ENCODE data around the gene GLDN.

DNA sequence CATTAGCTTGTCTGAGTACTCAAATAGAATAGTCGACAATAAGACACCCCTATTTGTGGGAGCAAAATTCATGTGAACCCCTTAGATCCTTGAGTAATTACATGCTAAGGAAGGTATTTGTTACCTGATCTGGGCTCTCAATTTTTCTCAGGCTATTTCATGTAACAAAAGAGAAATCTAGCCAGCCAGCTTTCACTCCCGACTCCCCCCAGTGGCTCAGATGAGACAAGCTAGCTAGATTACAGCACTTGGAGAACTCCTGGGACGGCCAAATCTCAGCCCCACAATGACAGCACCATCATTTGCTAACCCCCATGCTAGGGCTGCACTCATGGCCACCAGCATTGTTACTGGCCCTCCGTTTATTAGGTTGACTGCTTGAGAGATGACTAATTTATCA lies 41.3 kb downstream of the GLDN start:
- TF ChIP-seq, protein P1, sequence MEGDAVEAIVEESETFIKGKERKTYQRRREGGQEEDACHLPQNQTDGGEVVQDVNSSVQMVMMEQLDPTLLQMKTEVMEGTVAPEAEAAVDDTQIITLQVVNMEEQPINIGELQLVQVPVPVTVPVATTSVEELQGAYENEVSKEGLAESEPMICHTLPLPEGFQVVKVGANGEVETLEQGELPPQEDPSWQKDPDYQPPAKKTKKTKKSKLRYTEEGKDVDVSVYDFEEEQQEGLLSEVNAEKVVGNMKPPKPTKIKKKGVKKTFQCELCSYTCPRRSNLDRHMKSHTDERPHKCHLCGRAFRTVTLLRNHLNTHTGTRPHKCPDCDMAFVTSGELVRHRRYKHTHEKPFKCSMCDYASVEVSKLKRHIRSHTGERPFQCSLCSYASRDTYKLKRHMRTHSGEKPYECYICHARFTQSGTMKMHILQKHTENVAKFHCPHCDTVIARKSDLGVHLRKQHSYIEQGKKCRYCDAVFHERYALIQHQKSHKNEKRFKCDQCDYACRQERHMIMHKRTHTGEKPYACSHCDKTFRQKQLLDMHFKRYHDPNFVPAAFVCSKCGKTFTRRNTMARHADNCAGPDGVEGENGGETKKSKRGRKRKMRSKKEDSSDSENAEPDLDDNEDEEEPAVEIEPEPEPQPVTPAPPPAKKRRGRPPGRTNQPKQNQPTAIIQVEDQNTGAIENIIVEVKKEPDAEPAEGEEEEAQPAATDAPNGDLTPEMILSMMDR (IDR thresholded peaks at IDR 0.05), result peak; percentile 56
- TF ChIP-seq JUND (IDR thresholded peaks at IDR 0.05) (no peak), EZH2phosphoT487 (IDR thresholded peaks at IDR 0.05; ENCODE audit: borderline replicate concordance, low read depth) (no peak), RCOR1 (IDR thresholded peaks at IDR 0.05; ENCODE audit: low read length) (no peak), YY1 (IDR thresholded peaks at IDR 0.05; ENCODE audit: low read depth) (no peak), POLR2AphosphoS5 (IDR thresholded peaks at IDR 0.05; ENCODE audit: low read depth, low read length) (no peak), RAD21 (IDR thresholded peaks at IDR 0.05; ENCODE audit: low read length) (peak; percentile 51), EP300 (IDR thresholded peaks at IDR 0.05; ENCODE audit: borderline replicate concordance in 1 of 2, low read depth in 1 of 2, low read length in 1 of 2) (no peak), FOXM1 (IDR thresholded peaks at IDR 0.05; ENCODE audit: low read depth) (no peak)
- TF ChIP-seq, protein P2, sequence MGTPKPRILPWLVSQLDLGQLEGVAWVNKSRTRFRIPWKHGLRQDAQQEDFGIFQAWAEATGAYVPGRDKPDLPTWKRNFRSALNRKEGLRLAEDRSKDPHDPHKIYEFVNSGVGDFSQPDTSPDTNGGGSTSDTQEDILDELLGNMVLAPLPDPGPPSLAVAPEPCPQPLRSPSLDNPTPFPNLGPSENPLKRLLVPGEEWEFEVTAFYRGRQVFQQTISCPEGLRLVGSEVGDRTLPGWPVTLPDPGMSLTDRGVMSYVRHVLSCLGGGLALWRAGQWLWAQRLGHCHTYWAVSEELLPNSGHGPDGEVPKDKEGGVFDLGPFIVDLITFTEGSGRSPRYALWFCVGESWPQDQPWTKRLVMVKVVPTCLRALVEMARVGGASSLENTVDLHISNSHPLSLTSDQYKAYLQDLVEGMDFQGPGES (IDR thresholded peaks at IDR 0.05; ENCODE audit: low read depth, low read length), result no peak

All from SK-N-SH (cell line).